ENCODE results near the gene IGF2BP2. TPM values are rescaled to one million over a fixed set of nuclear protein-coding genes. Genes with fewer than 3 reads are reported as not detected.
A peak's percentile ranks its signal among the peaks of the same experiment; 100 is the strongest.

Gene IGF2BP2
- total RNA-seq, 1 experiment from 2014 or later, result 133 TPM

- Mint-ChIP-seq H3K36me3 (peaks cover 2% of the 10 kb centered on the region; the same call in 1 of the 2 replicates), H3K4me1 (peaks cover 65% of the 10 kb centered on the region), H3K4me3 (no peak overlapping the region), H3K27me3 (ENCODE audit: low read depth) (no peaks in the 10 kb centered on the region), H3K9me3 (no peaks in the 10 kb centered on the region), H3K27ac (peak overlapping the region; percentile 95)
- DNase-seq (ENCODE audit: low spot score), result peak; percentile 65
- TF ChIP-seq ZNF396 (CRISPR knock-in tag; IDR thresholded peaks at IDR 0.05; ENCODE audit: borderline replicate concordance) (peak; percentile 53; the same call in 1 of the 2 replicates), ZMAT4 (CRISPR knock-in tag; IDR thresholded peaks at IDR 0.05) (no peak), CTCF (IDR thresholded peaks at IDR 0.05) (peak; percentile 46; the same call in 1 of the 2 replicates), AFF4 (CRISPR knock-in tag; IDR thresholded peaks at IDR 0.05; ENCODE audit: borderline replicate concordance) (no peak)
- peak; percentile 95 for ATAC-seq
- ChIA-PET CTCF (interaction anchor here (0.7 to 10.0 kb wide), 21 partner anchors 15 to 180 kb away, joined by 3 to 79 read pairs (median 7); no protein-coding TSS in a partner anchor), POLR2A (interaction anchor here (0.9 to 1.3 kb wide), 2 partner anchors 23 to 89 kb away, joined by 3 to 5 read pairs; no protein-coding TSS in a partner anchor)
Observed at GRCh38 chr3:185733980-185734724, 90.7 kb downstream of the IGF2BP2 start.

GRCh38 chr3:185732782-185733181 is 92.1 kb downstream of the IGF2BP2 start:
- Mint-ChIP-seq H3K9me3 (no peaks in the 10 kb centered on the region), H3K36me3 (peaks cover 2% of the 10 kb centered on the region; the same call in 1 of the 2 replicates), H3K27ac (peak overlapping the region; percentile 81), H3K27me3 (ENCODE audit: low read depth) (no peaks in the 10 kb centered on the region), H3K4me1 (peaks cover 65% of the 10 kb centered on the region), H3K4me3 (no peak overlapping the region)
- ATAC-seq (no peak), DNase-seq (ENCODE audit: low spot score) (no peak)
- TF ChIP-seq STAT6 (CRISPR knock-in tag; conservative IDR thresholded peaks at IDR 0.05; ENCODE audit: low read depth) (no peak), ZNF121 (CRISPR knock-in tag; IDR thresholded peaks at IDR 0.05) (no peak), OVOL2 (CRISPR knock-in tag; IDR thresholded peaks at IDR 0.05; ENCODE audit: borderline replicate concordance) (no peak), CREB1 (CRISPR knock-in tag; IDR thresholded peaks at IDR 0.05) (no peak), ZNF263 (CRISPR knock-in tag; IDR thresholded peaks at IDR 0.05; ENCODE audit: low read depth) (no peak), ZSCAN18 (CRISPR knock-in tag; IDR thresholded peaks at IDR 0.05) (no peak), ZMAT4 (CRISPR knock-in tag; IDR thresholded peaks at IDR 0.05) (no peak)
- CTCF ChIA-PET, result interaction anchor here (1.2 to 10.0 kb wide), 9 partner anchors 13 to 211 kb away, joined by 4 to 79 read pairs (median 7); no protein-coding TSS in a partner anchor
- POLR2A ChIA-PET, result interaction anchor here (0.6 to 0.7 kb wide), 2 partner anchors 81 to 823 kb away, joined by 3 to 6 read pairs; no protein-coding TSS in a partner anchor

Measured in WTC11 (cell line).